H1 (cell line): ENCODE data around the gene FOSL1. TPM values are rescaled to one million over a fixed set of nuclear protein-coding genes. Genes with fewer than 3 reads are reported as not detected.
A peak's percentile ranks its signal among the peaks of the same experiment; 100 is the strongest.

ENCODE experiments used
- BRCA1 ChIP-seq: IDR thresholded peaks from 2 replicates; pipeline ENCODE4 v1.6.1; 2012; ENCODE audit warnings: low read depth, low read length, improper control_type of control experiment
- SRF ChIP-seq: IDR thresholded peaks from 2 replicates; pipeline ENCODE4 v1.6.1; 2011; ENCODE audit warnings: mild to moderate bottlenecking, low read depth, low read length, moderate library complexity
- polyA plus RNA-seq, 7 experiments: library from polyadenylated mRNA; depleted of rRNA in 3 of 7; stranded (reverse) in 5 of 7; unstranded in 2 of 7; fragments of >200 nt in 5 of 7; fragments of 200-250 nt in 2 of 7; gene quantifications; 1 replicate in 5 of 7; 2 replicates in 1 of 7; 4 replicates in 1 of 7; pipeline versions ENCODE4 v1.2.1 to v1.2.3, GENCODE V29; 2011 to 2013; ENCODE audit warnings: missing spikeins in 2 of 7, mixed read lengths in 2 of 7
- total RNA-seq: library from RNA; stranded (reverse); fragmentation: NEBNext Ultra II Directional; extraction: Animal tissue kit (Norgen Biotek cat#: 25700); gene quantifications from 2 replicates; pipeline ENCODE4 v1.2.1, GENCODE V29; 2021

Gene FOSL1
- total and polyA plus RNA-seq, 2 of the 8 experiments (the other 6 are each of a cell fraction or from before 2014, with no cell fraction given) = 6.3 to 7.2 TPM

DNA sequence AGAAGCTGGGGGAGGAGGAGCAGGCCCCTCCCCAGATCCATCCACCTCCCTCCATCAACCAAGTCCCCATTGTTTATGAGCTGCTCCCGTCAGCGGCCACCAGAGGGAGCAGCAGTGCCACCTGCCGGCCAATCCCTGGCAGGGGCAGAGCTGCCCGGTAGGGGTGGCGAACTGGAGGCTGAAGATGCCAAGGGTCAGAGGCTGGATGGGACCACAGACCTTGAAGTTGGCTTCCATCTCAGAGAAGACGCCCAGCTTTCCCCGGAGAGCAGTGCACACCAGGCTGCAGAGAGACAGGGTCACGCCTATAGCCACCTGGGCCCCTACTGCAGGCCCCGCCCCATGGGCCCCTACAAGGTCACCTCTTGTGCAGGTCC lies 15.5 kb downstream of the FOSL1 start (continued):
- TF ChIP-seq SRF = peak; percentile 32; the same call in 1 of the 2 replicates
- no peak for TF ChIP-seq BRCA1
